Measurements from ENCODE around the gene RTL5. TPM values are rescaled to one million over a fixed set of nuclear protein-coding genes. Genes with fewer than 3 reads are reported as not detected.

Gene RTL5
- total RNA-seq, 1 experiment from 2014 or later = not detected

- Mint-ChIP-seq H3K27ac (ENCODE audit: low read depth, unreplicated experiment) (no peak overlapping the region), H3K9me3 (ENCODE audit: unreplicated experiment) (no peaks in the 10 kb centered on the region)
Observed at GRCh38 chrX:72133851-72134546, 2.3 kb upstream of the RTL5 start.

GRCh38 chrX:72132456-72132855, 741 bp upstream of the RTL5 start:
- Mint-ChIP-seq H3K27me3 (ENCODE audit: insufficient read depth, unreplicated experiment) (peaks cover 93% of the 10 kb centered on the region), H3K4me1 (ENCODE audit: insufficient read depth, unreplicated experiment) (no peaks in the 10 kb centered on the region), H3K27ac (ENCODE audit: low read depth, unreplicated experiment) (no peak overlapping the region), H3K9me3 (ENCODE audit: unreplicated experiment) (no peaks in the 10 kb centered on the region), H3K36me3 (ENCODE audit: insufficient read depth, unreplicated experiment) (no peaks in the 10 kb centered on the region), H3K4me3 (ENCODE audit: unreplicated experiment) (no peak overlapping the region)
- intact Hi-C loops (cut with micrococcal nuclease) = no loop called here
- ChIA-PET POLR2A (no interaction called here), CTCF (no interaction called here)
- no TSS peak for BruUV-seq (replicated peaks)
- TF ChIP-seq CTCF (IDR thresholded peaks at IDR 0.05; ENCODE audit: unreplicated experiment) = no peak
- no peak for DNase-seq (ENCODE audit: unreplicated experiment)

More at GRCh38 chrX:72133851-72134546, 2.3 kb upstream of the RTL5 start:
- BruUV-seq (replicated peaks) = no TSS peak
- POLR2A ChIA-PET = no interaction called here
- Mint-ChIP-seq H3K36me3 (ENCODE audit: insufficient read depth, unreplicated experiment) (no peaks in the 10 kb centered on the region), H3K4me1 (ENCODE audit: insufficient read depth, unreplicated experiment) (no peaks in the 10 kb centered on the region), H3K4me3 (ENCODE audit: unreplicated experiment) (no peak overlapping the region), H3K27me3 (ENCODE audit: insufficient read depth, unreplicated experiment) (peaks cover 92% of the 10 kb centered on the region)
- intact Hi-C loops (cut with micrococcal nuclease) = no loop called here
- CTCF ChIA-PET = interaction anchor here (0.9 kb wide), 1 partner anchor 135 kb away, joined by 3 read pairs; no protein-coding TSS in a partner anchor
- no peak for DNase-seq (ENCODE audit: unreplicated experiment)
- no peak for TF ChIP-seq CTCF (IDR thresholded peaks at IDR 0.05; ENCODE audit: unreplicated experiment)

GRCh38 chrX:72130762-72131250, 909 bp downstream of the RTL5 start:
- DNase-seq (ENCODE audit: unreplicated experiment) = no peak
- peaks cover 76% of the 10 kb centered on the region for H3K27me3 Mint-ChIP-seq (ENCODE audit: insufficient read depth, unreplicated experiment)
- peaks cover 10% of the 10 kb centered on the region for H3K4me1 Mint-ChIP-seq (ENCODE audit: insufficient read depth, unreplicated experiment)
- BruUV-seq (replicated peaks) = no TSS peak
- ChIA-PET POLR2A (no interaction called here), CTCF (interaction anchor here (0.6 to 1.2 kb wide), 3 partner anchors 72 to 132 kb away, joined by 3 to 5 read pairs (median 4); no protein-coding TSS in a partner anchor)
- H3K36me3 Mint-ChIP-seq (ENCODE audit: insufficient read depth, unreplicated experiment) = no peaks in the 10 kb centered on the region
- no peak overlapping the region for H3K4me3 Mint-ChIP-seq (ENCODE audit: unreplicated experiment)
- intact Hi-C loops (cut with micrococcal nuclease) = no loop called here
- no peaks in the 10 kb centered on the region for H3K9me3 Mint-ChIP-seq (ENCODE audit: unreplicated experiment)
- no peak for TF ChIP-seq CTCF (IDR thresholded peaks at IDR 0.05; ENCODE audit: unreplicated experiment)
- H3K27ac Mint-ChIP-seq (ENCODE audit: low read depth, unreplicated experiment) = no peak overlapping the region

GRCh38 chrX:72130156-72130761, 1.5 kb downstream of the RTL5 start:
- ChIA-PET POLR2A (no interaction called here), CTCF (interaction anchor here (0.6 to 1.2 kb wide), 3 partner anchors 72 to 132 kb away, joined by 3 to 5 read pairs (median 4); no protein-coding TSS in a partner anchor)
- peaks cover 76% of the 10 kb centered on the region for H3K27me3 Mint-ChIP-seq (ENCODE audit: insufficient read depth, unreplicated experiment)
- intact Hi-C loops (cut with micrococcal nuclease) = no loop called here
- no peak for TF ChIP-seq CTCF (IDR thresholded peaks at IDR 0.05; ENCODE audit: unreplicated experiment)
- H3K9me3 Mint-ChIP-seq (ENCODE audit: unreplicated experiment) = no peaks in the 10 kb centered on the region
- DNase-seq (ENCODE audit: unreplicated experiment) = no peak
- no peak overlapping the region for H3K4me3 Mint-ChIP-seq (ENCODE audit: unreplicated experiment)
- no TSS peak for BruUV-seq (replicated peaks)
- H3K4me1 Mint-ChIP-seq (ENCODE audit: insufficient read depth, unreplicated experiment) = peaks cover 10% of the 10 kb centered on the region
- H3K36me3 Mint-ChIP-seq (ENCODE audit: insufficient read depth, unreplicated experiment) = no peaks in the 10 kb centered on the region
- no peak overlapping the region for H3K27ac Mint-ChIP-seq (ENCODE audit: low read depth, unreplicated experiment)
